Endothelial cell of umbilical vein (primary cell): ENCODE data around the gene ABCA7.

ENCODE experiments used
- CTCF ChIP-seq, 2 donors: IDR thresholded peaks; 1 replicate in 1 of 2; 2 replicates in 1 of 2; pipeline ENCODE4 v1.5.1; 2011; ENCODE audit warnings: low read length in 2 of 2, mild to moderate bottlenecking in 2 of 2, moderate library complexity in 2 of 2, control low read depth in 1 of 2, inconsistent platforms in 1 of 2, low read depth in 1 of 2; ENCODE audit not compliant: insufficient read depth in 1 of 2; ENCODE audit errors: extremely low read depth in 1 of 2
- GATA2 ChIP-seq: IDR thresholded peaks from 2 replicates; pipeline ENCODE4 v1.7.0; 2011; ENCODE audit warnings: low read depth, mild to moderate bottlenecking, moderate library complexity, mixed read lengths, low read length; ENCODE audit not compliant: insufficient read length, insufficient read depth
- JUN ChIP-seq: IDR thresholded peaks from 2 replicates; pipeline ENCODE4 v1.6.1; 2011; ENCODE audit warnings: borderline replicate concordance, low read depth; ENCODE audit not compliant: insufficient read length, insufficient read depth
- MAX ChIP-seq: IDR thresholded peaks from 2 replicates; pipeline ENCODE4 v1.6.1; 2011; ENCODE audit not compliant: insufficient read depth, insufficient read length
- POLR2AphosphoS5 ChIP-seq: IDR thresholded peaks from 2 replicates; pipeline ENCODE4 v1.6.1; 2012; ENCODE audit warnings: low read depth, mild to moderate bottlenecking, control low read depth, low read length, moderate library complexity; ENCODE audit not compliant: insufficient read depth

GRCh38 chr19:1018393-1018792 lies 21.5 kb upstream of the ABCA7 start:
- TF ChIP-seq CTCF (IDR thresholded peaks at IDR 0.05; ENCODE audit: extremely low read depth in 1 of 2, insufficient read depth in 1 of 2, low read depth in 1 of 2, low read length in 2 of 2) (no peak), MAX (no peak), POLR2AphosphoS5 (no peak), GATA2 (no peak), JUN (no peak)
